Natural killer cell (primary cell): Measurements from ENCODE around the gene HMCES. TPM values are rescaled to one million over a fixed set of nuclear protein-coding genes. Genes with fewer than 3 reads are reported as not detected.

Experiments used
- ATAC-seq, 3 donors: fragments of 150-1000 bp in 2 of 3; fragments of 200-7000 bp in 1 of 3; cut with Tn5 transposase; 1 replicate in 1 of 3; 2 replicates in 2 of 3; pipeline ENCODE4 v1.10.0; 2021; ENCODE audit warnings: mild to moderate bottlenecking in 2 of 3, moderate library complexity in 2 of 3
- DNase-seq, 2 donors: peaks; one replicate each; pipeline versions ENCODE4 v3.0.0 to v3.0.0-alpha.2; 2013 to 2021; ENCODE audit warnings: mixed read lengths in 1 of 2
- H3K27ac ChIP-seq: one replicate; pipeline ENCODE4 v1.5.1; 2013; ENCODE audit warnings: mild to moderate bottlenecking, low read length
- H3K27me3 ChIP-seq: one replicate; pipeline ENCODE4 v1.6.1; 2013; ENCODE audit warnings: low read length; ENCODE audit not compliant: control insufficient read depth, insufficient read depth
- H3K36me3 ChIP-seq: one replicate; pipeline ENCODE4 v1.6.1; 2013; ENCODE audit warnings: low read length; ENCODE audit not compliant: control insufficient read depth, insufficient read depth
- H3K4me1 ChIP-seq: one replicate; pipeline ENCODE4 v1.6.1; 2013; ENCODE audit warnings: low read length; ENCODE audit not compliant: control insufficient read depth, insufficient read depth
- H3K4me3 ChIP-seq: one replicate; pipeline ENCODE4 v1.5.1; 2013; ENCODE audit warnings: low read length
- H3K9me3 ChIP-seq: one replicate; pipeline ENCODE4 v1.6.1; 2013; ENCODE audit warnings: low read length; ENCODE audit not compliant: control insufficient read depth, insufficient read depth
- H3K27ac Mint-ChIP-seq, 2 donors: one replicate each; pipeline ENCODE4 v1.8.0; 2022; ENCODE audit warnings: mild to moderate bottlenecking in 2 of 2, mixed read lengths in 2 of 2, moderate library complexity in 1 of 2
- H3K27me3 Mint-ChIP-seq, 2 donors: one replicate each; pipeline ENCODE4 v1.8.0; 2022; ENCODE audit warnings: low read depth in 2 of 2, mixed read lengths in 2 of 2
- H3K36me3 Mint-ChIP-seq: one replicate; pipeline ENCODE4 v1.8.0; 2022; ENCODE audit warnings: mixed read lengths
- H3K4me1 Mint-ChIP-seq, 2 donors: one replicate each; pipeline ENCODE4 v1.8.0; 2022; ENCODE audit warnings: mixed read lengths in 2 of 2
- H3K4me3 Mint-ChIP-seq: one replicate; pipeline ENCODE4 v1.8.0; 2022; ENCODE audit warnings: mild to moderate bottlenecking, moderate library complexity, mixed read lengths
- H3K9me3 Mint-ChIP-seq, 2 donors: one replicate each; pipeline ENCODE4 v1.8.0; 2022; ENCODE audit warnings: mixed read lengths in 2 of 2
- WGBS: methylation state at CpG from one replicate; pipeline ENCODE4 v1.1.7; 2013; ENCODE audit warnings: missing lambda C conversion rate; ENCODE audit not compliant: insufficient coverage; 5-methylcytosine and 5-hydroxymethylcytosine counted together
- intact Hi-C: fragments of 100-400 bp; cut with micrococcal nuclease; formaldehyde crosslinking; loops from one replicate; pipeline ENCODE4 v1.14.2; 2022
- total RNA-seq, 4 donors: library from RNA; stranded (reverse); fragments of 120-200 nt in 1 of 4; gene quantifications; one replicate each; pipeline versions ENCODE4 v1.2.3 to v1.2.4, GENCODE V29; 2013 to 2022
- TF ChIP-seq, protein P1 (sequence below): fragments of 200-600 bp; IDR thresholded peaks from one replicate; pipeline ENCODE4 v1.8.0; 2022; ENCODE audit warnings: antibody characterized with exemption

HMCES gene
- total RNA-seq, 3 donors from 2014 or later (not counting 1 experiment from before 2014, with no cell fraction given) = 37.3 to 42.8 (median 40.9) TPM

DNA sequence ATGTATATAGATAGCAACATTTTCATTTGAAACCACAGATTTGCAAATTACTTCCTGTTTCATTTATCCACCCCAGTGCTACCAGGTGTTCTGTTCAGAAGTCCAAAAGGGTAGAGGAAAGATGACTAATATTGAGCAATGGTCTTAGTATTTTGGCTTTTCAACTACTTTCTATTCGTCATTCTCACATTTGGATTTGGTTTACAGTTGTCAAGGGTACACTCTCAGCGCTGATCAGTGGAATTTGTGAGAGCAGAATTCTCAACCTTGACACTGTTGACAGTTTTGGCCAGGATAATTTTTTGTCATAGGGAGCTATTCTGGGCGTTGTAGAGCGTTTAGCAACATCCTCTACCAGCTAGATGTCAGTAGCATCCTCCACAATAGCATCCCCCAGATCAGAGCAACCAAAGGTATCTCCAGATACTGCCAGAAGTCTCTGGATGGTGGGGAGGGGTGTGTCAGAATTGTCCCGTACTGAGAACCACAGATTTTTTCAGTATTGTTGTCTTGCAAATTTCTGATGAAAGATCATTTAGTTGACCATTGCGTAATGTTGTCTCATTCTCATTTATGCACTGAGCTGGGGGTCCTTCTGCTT lies 4.2 kb downstream of the HMCES start:
- Mint-ChIP-seq H3K27ac (peak overlapping the region; percentile 35 to 70), H3K4me3 (no peak overlapping the region), H3K9me3 (no peaks in the 10 kb centered on the region), H3K4me1 (peaks cover 27 to 30% of the 10 kb centered on the region in 2 donors), H3K36me3 (no peaks in the 10 kb centered on the region), H3K27me3 (no peaks in the 10 kb centered on the region)
- TF ChIP-seq, protein P1, sequence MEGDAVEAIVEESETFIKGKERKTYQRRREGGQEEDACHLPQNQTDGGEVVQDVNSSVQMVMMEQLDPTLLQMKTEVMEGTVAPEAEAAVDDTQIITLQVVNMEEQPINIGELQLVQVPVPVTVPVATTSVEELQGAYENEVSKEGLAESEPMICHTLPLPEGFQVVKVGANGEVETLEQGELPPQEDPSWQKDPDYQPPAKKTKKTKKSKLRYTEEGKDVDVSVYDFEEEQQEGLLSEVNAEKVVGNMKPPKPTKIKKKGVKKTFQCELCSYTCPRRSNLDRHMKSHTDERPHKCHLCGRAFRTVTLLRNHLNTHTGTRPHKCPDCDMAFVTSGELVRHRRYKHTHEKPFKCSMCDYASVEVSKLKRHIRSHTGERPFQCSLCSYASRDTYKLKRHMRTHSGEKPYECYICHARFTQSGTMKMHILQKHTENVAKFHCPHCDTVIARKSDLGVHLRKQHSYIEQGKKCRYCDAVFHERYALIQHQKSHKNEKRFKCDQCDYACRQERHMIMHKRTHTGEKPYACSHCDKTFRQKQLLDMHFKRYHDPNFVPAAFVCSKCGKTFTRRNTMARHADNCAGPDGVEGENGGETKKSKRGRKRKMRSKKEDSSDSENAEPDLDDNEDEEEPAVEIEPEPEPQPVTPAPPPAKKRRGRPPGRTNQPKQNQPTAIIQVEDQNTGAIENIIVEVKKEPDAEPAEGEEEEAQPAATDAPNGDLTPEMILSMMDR = no peak
- Histone ChIP-seq H3K4me3 (no peak overlapping the region), H3K4me1 (peaks cover 34% of the 10 kb centered on the region), H3K36me3 (peaks cover 3% of the 10 kb centered on the region), H3K27ac (peak overlapping the region; percentile 12), H3K27me3 (no peaks in the 10 kb centered on the region), H3K9me3 (no peaks in the 10 kb centered on the region)
- peak in 1 of 2 donors; percentile 48 for DNase-seq
- intact Hi-C loops = no loop called here
- ATAC-seq = no peak
- 60% methylated on average over 4 of the region's 6 CpGs for WGBS

DNA sequence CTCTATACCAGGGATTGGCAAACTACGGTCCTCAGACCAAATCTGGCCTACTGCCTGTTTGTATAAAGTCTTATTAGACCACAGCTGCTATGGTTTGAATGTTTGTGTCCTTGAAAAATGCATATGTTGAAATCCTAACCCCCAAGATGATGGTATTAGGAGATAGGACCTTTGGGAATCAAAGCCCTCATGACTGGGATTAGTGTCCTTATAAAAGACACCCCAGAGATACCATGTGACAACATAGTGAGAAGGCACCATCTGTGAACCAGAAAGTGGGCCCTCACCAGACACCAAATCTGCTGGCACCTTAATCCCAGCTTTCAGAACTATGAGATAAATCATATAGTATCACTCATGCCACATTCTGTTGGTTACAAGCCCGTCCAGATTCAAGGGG lies 7.4 kb downstream of the HMCES start:
- no peak overlapping the region for H3K27ac ChIP-seq
- peaks cover 10 to 13% of the 10 kb centered on the region in 2 donors for H3K4me1 Mint-ChIP-seq
- peaks cover 12% of the 10 kb centered on the region for H3K4me1 ChIP-seq
- intact Hi-C loops = no loop called here
- no peak overlapping the region for H3K4me3 ChIP-seq
- TF ChIP-seq, protein P1 = no peak
- no peaks in the 10 kb centered on the region for H3K27me3 ChIP-seq
- ATAC-seq = no peak
- no peaks in the 10 kb centered on the region for H3K9me3 ChIP-seq
- H3K27ac Mint-ChIP-seq = no peak overlapping the region
- WGBS = 96% methylated on average over 2 of the region's 2 CpGs
- H3K27me3 Mint-ChIP-seq = no peaks in the 10 kb centered on the region
- no peak for DNase-seq
- H3K36me3 ChIP-seq = peaks cover 24% of the 10 kb centered on the region
- no peak overlapping the region for H3K4me3 Mint-ChIP-seq
- H3K9me3 Mint-ChIP-seq = no peaks in the 10 kb centered on the region
- no peaks in the 10 kb centered on the region for H3K36me3 Mint-ChIP-seq

DNA sequence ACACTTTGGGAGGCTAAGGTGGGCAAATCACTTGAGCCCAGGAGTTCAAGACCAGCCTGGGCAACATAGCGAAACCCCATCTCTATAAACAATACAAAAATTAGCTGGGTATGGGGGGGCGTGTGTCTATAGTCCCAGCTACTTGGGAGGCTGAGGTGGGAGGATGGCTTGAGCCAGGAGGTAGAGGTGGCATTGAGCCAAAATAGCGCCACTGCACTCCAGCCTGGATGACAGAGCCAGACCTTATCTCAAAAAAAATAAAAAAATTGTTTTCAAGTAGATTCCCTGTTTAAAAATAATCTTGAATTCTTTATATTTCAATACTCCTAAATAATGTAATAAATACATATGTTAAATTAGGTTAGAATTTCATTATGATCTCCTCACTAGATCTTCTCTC lies 9.8 kb downstream of the HMCES start:
- TF ChIP-seq, protein P1 = no peak
- H3K27ac Mint-ChIP-seq = no peak overlapping the region

More for the DNA sequence above, 9.8 kb downstream of the HMCES start:
- H3K36me3 Mint-ChIP-seq = peaks cover 6% of the 10 kb centered on the region
- H3K4me1 ChIP-seq = no peaks in the 10 kb centered on the region
- intact Hi-C loops = no loop called here
- no peak for ATAC-seq
- H3K27ac ChIP-seq = no peak overlapping the region
- H3K9me3 Mint-ChIP-seq = no peaks in the 10 kb centered on the region
- H3K4me3 Mint-ChIP-seq = no peak overlapping the region
- peaks cover 38% of the 10 kb centered on the region for H3K36me3 ChIP-seq
- no peaks in the 10 kb centered on the region for H3K4me1 Mint-ChIP-seq
- no peaks in the 10 kb centered on the region for H3K9me3 ChIP-seq
- H3K4me3 ChIP-seq = no peak overlapping the region
- WGBS = 100% methylated on average over 2 of the region's 3 CpGs
- no peak for DNase-seq
- H3K27me3 ChIP-seq = no peaks in the 10 kb centered on the region
- H3K27me3 Mint-ChIP-seq = no peaks in the 10 kb centered on the region
